ENCODE results near the gene RWDD3.

RWDD3 gene

DNA sequence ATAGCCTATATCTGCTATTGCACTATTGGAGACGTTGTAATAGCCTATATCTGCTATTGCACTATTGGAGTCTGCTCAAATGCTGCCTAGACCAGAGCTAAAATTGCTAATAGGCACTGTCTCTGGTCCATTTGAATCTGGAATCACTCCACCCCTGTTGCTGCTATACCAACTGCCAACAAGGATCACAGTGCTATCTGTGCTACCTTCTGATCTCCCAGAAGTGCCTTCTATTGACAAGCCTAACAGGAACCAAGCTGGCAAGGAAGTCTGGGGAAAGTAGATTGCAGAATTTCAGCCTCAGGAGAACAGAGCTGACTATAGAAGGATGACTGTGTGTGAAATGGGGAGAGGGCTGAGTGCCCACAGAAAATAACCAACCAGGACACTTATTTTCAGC is 15.9 kb downstream of the RWDD3 start:
- H3K4me3 ChIP-seq (ENCODE audit: low read depth, low read length) = no peak overlapping the region
- DNase-seq (ENCODE audit: low read depth) = no peak
- TF ChIP-seq, protein P1, sequence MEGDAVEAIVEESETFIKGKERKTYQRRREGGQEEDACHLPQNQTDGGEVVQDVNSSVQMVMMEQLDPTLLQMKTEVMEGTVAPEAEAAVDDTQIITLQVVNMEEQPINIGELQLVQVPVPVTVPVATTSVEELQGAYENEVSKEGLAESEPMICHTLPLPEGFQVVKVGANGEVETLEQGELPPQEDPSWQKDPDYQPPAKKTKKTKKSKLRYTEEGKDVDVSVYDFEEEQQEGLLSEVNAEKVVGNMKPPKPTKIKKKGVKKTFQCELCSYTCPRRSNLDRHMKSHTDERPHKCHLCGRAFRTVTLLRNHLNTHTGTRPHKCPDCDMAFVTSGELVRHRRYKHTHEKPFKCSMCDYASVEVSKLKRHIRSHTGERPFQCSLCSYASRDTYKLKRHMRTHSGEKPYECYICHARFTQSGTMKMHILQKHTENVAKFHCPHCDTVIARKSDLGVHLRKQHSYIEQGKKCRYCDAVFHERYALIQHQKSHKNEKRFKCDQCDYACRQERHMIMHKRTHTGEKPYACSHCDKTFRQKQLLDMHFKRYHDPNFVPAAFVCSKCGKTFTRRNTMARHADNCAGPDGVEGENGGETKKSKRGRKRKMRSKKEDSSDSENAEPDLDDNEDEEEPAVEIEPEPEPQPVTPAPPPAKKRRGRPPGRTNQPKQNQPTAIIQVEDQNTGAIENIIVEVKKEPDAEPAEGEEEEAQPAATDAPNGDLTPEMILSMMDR (conservative IDR thresholded peaks at IDR 0.05; ENCODE audit: low read depth, low read length) = no peak

- DNase-seq (ENCODE audit: low read depth) = no peak
- TF ChIP-seq, protein P1 (conservative IDR thresholded peaks at IDR 0.05; ENCODE audit: low read depth, low read length) = no peak
- H3K4me3 ChIP-seq (ENCODE audit: low read depth, low read length) = no peak overlapping the region
Measured at GRCh38 chr1:95252422-95252821, 18.4 kb downstream of the RWDD3 start.

DNA sequence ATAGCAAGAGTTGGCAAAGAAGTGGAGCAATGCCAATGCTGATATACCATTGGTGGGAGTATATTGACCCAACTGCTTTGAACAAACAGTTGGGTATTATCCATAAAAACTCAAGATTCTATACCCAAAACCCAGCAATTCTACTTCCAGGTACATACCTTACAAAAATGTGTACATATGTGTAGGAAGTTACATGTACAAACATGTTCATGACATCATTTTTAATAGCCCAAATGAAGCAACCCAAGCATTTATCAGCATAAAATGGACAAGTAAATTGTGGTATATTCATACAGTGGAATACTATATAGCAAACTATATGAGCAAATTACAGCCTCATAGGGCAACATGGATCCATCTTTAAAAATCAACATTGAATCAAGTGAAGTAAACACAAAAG is 20.9 kb downstream of the RWDD3 start:
- DNase-seq (ENCODE audit: low read depth) = no peak
- TF ChIP-seq, protein P1 (conservative IDR thresholded peaks at IDR 0.05; ENCODE audit: low read depth, low read length) = no peak
- no peak overlapping the region for H3K4me3 ChIP-seq (ENCODE audit: low read depth, low read length)

DNA sequence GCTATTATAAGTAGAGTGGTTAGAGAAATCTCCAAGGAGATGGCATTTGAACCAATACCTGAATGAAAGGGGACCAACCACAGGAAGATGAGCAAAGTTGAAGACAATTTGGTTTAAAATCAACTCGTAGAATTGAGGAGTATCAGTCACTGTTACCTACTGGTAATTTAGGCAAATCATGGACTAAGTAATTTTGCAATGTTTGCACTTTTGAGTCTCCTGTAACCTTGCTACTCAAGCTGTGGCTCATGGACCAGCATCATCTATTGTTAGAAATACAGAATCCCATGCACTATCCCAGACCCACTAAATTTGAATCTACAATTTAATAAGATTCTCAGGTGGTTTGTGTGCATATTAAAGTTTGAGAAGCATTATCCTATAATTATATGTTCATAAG is 21.8 kb downstream of the RWDD3 start:
- TF ChIP-seq, protein P1 (conservative IDR thresholded peaks at IDR 0.05; ENCODE audit: low read depth, low read length) = no peak
- no peak overlapping the region for H3K4me3 ChIP-seq (ENCODE audit: low read depth, low read length)
- DNase-seq (ENCODE audit: low read depth) = no peak

- H3K4me3 ChIP-seq (ENCODE audit: low read depth, low read length) = no peak overlapping the region
- no peak for DNase-seq (ENCODE audit: low read depth)
- TF ChIP-seq, protein P1 (conservative IDR thresholded peaks at IDR 0.05; ENCODE audit: low read depth, low read length) = no peak
Measured at GRCh38 chr1:95257758-95258157, 23.7 kb downstream of the RWDD3 start.

GRCh38 chr1:95259245-95259644 is 25.2 kb downstream of the RWDD3 start:
- TF ChIP-seq, protein P1 (conservative IDR thresholded peaks at IDR 0.05; ENCODE audit: low read depth, low read length) = no peak
- H3K4me3 ChIP-seq (ENCODE audit: low read depth, low read length) = no peak overlapping the region
- DNase-seq (ENCODE audit: low read depth) = no peak

DNA sequence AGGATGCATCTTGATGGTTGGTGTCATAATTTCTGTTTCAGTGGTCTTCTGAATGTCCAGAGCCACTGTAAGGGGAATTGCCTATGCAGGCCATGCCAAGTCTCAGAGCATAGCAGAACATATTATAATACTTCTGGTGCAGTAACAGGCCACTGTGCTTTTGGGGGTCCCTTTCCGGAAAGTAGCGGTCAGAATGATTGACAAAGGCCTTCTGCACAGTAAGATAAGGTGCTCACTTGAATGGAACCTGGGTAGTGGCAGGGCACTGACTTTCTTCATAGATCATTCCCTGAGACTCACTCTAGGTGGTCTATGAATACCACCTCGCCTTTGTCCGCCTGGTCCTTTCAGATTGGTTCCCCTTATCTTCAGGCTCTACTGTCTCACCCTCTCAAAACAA is 28.9 kb downstream of the RWDD3 start:
- H3K4me3 ChIP-seq (ENCODE audit: low read depth, low read length) = no peak overlapping the region
- DNase-seq (ENCODE audit: low read depth) = no peak
- TF ChIP-seq, protein P1 (conservative IDR thresholded peaks at IDR 0.05; ENCODE audit: low read depth, low read length) = no peak

All from choroid plexus epithelial cell (primary cell).